ENCODE data around the gene RAB3A.
A peak's percentile ranks its signal among the peaks of the same experiment; 100 is the strongest.
"Not testable (repeated sequence)": the region's sequence is repeated elsewhere in the genome, so short reads cannot be mapped to it uniquely, and the experiment has no call there.

The RAB3A gene

DNA sequence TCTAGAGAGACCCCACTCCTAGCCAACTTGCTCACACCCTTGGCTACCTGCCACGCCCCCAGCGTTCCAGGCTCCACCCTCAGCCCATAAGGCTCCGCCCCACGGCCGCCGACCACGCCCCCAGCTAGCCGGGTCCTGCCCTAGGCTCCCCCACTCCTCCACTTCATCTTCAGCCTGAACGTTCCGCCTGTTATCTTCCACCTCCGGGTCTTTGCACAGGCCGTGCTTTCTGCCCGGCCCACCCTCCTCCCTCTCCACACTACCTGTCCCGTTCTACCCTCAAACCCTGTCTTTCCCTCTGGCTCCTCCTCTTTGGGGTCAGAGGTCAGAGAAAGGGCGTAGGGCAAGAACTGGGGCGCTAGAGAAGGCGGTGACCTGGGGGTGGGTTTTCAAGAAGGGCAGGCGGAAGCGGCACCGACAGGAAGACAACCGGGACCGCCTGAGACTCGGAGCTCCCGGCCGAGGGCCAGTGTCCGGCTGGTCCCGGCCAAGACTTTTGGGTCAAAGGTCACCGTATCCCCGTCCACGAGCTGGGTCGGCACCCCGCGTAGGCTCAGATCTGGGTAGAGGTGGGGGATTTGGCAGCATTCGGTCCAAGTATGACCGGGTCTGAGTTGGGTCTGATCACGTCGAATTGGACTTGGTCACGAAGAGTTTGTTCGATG lies 20.1 kb upstream of the RAB3A start:
- peak; percentile 23 for DNase-seq

DNA sequence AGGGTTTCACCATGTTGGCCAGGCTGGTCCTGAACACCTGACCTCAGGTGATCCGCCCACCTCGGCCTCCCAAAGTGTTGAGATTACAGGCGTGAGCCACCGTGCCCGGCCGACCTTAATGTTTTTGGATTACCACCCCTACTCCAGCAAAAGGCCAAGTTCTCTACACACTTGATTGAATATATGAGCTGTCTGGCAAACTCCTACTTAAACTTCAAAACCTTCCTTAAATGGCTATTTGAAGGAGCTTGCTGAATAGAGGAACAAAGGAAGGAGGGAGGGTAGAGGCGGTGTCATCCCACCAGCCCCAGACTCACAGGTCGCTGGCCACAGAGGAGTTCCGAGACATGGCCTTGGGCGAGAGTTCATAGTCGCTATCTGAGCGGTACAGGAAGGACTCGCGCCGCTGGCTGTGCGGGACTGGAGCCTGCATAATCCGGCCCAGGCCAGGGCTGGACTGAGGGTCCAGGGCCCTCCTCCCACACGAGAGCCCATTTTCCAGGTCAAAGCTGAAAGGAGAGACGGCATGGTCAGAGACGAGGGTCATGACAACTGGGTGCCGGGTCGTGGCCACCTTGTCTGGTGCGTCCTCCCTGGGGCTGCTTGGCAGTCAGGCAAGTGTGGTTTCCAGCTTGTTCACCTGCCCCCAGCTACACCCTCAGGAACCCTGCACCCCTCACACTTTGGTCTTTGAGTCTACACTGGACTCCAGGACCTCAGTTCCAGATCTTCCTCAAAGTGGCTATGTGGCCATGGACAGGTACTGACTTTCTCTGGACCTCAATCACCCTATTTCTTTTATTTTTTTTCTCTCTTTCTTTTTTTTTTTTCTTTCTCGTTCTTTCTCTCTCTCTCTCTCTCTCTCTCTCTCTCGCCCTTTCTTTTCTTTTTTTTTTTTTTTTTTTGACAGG lies 18.2 kb upstream of the RAB3A start:
- DNase-seq: no peak

DNA sequence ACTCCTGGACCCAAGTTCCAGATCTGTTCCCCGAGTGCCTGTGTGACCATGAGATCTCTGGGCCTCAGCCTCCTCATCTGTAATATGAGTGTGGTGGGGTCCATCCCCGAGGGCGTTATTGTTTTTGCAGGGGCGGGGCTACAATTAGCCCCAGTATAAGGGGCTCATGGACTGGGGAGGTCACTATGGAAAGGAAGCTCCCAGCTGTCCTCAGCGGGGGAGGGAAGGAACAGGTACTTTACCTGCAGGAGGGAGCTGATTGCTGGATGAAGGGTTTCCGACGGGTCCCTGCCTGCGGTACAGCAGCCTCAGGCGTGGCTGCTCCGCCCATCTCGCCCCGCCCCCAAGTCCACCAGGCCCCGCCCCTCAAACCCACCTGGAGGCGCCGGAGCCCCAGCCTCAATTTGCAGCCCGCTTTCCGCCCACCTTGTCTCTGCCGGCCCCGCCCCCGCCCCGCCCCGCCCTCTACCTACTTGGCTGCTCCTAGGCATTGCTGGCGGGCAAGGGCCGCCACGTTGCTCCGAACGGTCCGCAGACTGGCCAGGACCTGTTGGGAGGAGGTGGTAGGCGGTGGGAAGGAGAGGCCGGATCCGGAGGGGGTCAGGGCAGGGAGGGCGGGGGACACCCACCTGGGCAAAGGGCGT lies 16.9 kb upstream of the RAB3A start:
- no peak for DNase-seq

- DNase-seq: no peak
Observed at GRCh38 chr19:18219911-18220631, 16.2 kb upstream of the RAB3A start.

DNA sequence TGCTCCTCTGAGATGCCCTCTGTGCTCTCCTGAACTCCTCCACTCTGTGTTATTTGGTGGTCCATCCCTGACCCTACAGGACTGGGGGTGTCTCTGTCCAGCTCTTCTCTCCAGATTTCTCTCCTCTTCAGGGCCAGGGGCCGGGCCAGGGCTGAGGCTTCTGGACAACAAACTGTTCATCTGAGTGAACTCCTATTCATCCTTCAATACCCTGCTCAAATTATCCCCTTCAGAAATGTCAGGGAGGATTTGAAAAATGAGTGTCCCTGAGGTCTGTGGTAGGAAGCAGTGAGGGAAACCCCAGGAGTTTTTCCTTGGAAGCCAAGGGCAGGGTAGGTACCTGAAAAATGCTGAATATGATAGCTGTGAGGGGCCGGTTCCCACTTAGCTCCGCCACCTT lies 14.8 kb upstream of the RAB3A start:
- DNase-seq: no peak

DNA sequence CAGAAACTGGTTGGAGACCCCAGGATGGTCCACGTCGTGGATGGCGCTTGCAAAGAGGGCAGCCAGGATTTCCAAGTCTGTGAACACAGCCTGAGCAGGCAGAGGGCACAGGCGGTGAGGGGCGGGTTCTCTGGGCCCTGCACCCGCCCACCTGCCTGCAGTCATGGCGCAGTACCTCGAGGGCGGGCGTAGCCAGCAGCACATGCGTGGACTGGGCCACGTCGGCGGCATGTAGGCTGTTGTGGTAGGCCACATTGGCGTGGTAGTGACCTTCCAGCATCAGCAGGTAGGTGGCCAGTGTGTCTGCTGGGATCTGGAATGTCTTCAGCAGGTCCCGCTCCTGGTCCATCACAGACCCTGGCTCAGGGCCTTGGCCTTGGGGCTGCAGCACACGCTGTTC lies 14.3 kb upstream of the RAB3A start:
- no peak for DNase-seq

- DNase-seq: no peak
Observed at GRCh38 chr19:18216789-18217188, 12.9 kb upstream of the RAB3A start.

- DNase-seq: no peak
Observed at GRCh38 chr19:18214779-18215433, 11.1 kb upstream of the RAB3A start.

- DNase-seq: no peak
Observed at GRCh38 chr19:18211683-18212082, 7.8 kb upstream of the RAB3A start.

- not testable (repeated sequence) for DNase-seq
Observed at GRCh38 chr19:18209912-18210311, 6.1 kb upstream of the RAB3A start.

- DNase-seq: peak; percentile 37
Observed at GRCh38 chr19:18208098-18208951, 4.5 kb upstream of the RAB3A start.

DNA sequence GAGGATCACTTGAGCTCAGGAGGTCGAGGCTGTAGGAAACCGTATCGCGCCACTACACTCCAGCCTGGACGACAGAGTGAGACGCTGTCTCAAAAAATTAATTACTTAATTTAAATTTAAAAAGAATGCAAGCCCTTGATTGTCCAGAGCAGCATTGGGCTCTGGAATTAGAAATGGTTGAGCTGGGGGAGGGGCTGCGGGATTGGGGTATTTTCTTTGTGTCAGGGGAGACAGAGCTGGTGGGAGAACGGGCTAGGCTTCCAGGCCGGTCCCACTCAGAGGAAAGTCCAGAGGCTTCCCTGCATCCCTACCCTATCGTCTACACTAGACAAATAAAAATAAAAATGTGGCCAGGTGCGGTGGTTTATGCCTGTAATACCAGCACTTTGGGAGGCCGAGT lies 2.2 kb upstream of the RAB3A start:
- DNase-seq: no peak

DNA sequence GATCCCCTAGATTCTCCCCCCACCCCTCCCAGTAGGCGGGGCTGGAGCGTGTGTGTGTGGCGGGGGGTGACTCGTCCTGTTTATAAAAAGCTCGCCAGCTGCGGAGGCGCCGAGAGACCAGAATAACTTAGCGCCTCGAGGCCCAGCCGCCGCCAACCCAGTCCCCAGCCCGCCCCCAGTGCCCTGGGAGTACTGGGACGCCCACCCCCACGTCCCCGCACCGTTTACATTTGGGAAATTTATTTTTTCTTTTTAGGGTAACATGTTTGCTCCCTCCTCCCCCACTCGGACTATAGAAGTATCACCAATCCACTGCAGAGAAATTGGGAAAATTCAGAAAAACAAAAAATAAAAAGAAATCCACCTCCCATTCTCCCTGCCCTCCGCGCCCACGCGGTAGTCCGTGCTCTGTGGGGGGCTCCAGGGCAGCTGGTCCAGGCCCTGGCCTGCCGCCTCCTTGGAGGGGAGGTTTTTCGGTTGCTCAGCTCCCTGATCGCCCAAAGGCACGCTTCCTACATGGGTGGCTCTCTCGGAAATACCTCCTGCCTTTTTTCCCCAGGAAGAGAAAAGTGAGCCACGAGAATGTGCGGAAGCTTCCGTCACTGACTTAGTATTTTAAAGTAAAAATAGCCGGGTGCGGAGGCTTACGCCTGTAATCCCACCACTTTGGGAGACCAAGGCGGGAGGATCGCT lies 1.5 kb upstream of the RAB3A start:
- peak; percentile 74 for DNase-seq

- DNase-seq: no peak
Observed at GRCh38 chr19:18204394-18205199, 755 bp upstream of the RAB3A start.

- peak; percentile 54 for DNase-seq
Observed at GRCh38 chr19:18203408-18203862, 407 bp downstream of the RAB3A start.

- DNase-seq: no peak
Observed at GRCh38 chr19:18202778-18203407, 949 bp downstream of the RAB3A start.

DNA sequence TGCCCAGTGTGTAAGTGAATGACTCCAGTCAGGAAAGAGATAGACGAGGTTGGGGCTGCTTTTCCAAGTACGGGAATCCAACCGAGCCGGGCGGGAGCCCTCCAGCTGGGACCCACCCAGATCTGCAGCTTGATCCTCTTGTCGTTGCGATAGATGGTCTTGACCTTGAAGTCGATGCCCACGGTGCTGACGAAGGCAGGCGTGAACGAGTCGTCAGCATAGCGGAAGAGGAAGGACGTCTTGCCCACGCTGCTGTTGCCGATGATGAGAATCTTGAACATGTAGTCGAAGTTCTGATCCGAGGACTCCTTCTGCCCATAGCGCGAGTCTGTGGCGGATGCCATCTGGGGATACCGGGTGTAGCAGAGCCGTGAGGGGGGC lies 1.5 kb downstream of the RAB3A start:
- no peak for DNase-seq

- no peak for DNase-seq
Observed at GRCh38 chr19:18198374-18198773, 5.5 kb downstream of the RAB3A start.

GRCh38 chr19:18197941-18198340 lies 5.9 kb downstream of the RAB3A start:
- DNase-seq: no peak

DNA sequence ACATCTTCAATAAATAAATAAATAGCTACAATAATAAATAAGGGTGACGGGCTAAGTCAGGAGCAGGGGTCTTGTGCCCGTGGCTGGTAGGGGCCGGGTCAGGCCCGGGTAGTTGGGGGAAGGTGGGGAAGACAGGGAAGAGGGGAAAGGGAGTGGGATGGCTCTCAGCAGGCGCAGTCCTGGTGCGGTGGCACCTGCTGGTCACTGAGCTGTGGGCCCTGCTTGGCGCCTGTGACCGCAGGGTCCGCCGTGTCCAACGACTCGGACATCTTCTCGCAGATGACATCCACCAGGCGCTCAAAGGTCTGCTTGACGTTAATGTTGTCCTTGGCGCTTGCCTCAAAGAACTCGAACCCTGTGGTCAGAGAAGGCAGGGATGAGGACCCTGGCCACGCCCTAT lies 6.5 kb downstream of the RAB3A start:
- DNase-seq: no peak

All from CD4-positive, alpha-beta T cell treated with Interferon gamma for 1 hour (primary cell).